Neural cell (in vitro differentiated cells): ENCODE data around the gene CTBP2. TPM values are rescaled to one million over a fixed set of nuclear protein-coding genes. Genes with fewer than 3 reads are reported as not detected.

Experiments used
- H2AFZ ChIP-seq: fragments of 200-600, 300-800 bp; sonication (generic), shearing (Covaris generic); 2 replicates; pipeline ENCODE4 v1.6.0; 2014; ENCODE audit warnings: low read depth, mild to moderate bottlenecking, antibody characterized with exemption, low read length, moderate library complexity
- H3F3A ChIP-seq: fragments of 200-600 bp; shearing (Covaris generic); 2 replicates; pipeline ENCODE4 v1.6.1; 2016; ENCODE audit warnings: mild to moderate bottlenecking, moderate library complexity, mixed read lengths, antibody characterized with exemption, low read length; ENCODE audit not compliant: insufficient read depth, poor library complexity, severe bottlenecking
- H3K27ac ChIP-seq: fragments of 200-600, 300-800 bp; sonication (generic), shearing (Covaris generic); 2 replicates; pipeline ENCODE4 v1.5.1; 2014; ENCODE audit warnings: mild to moderate bottlenecking, low read length, moderate library complexity
- H3K27me3 ChIP-seq: fragments of 300-800, 200-600 bp; sonication (generic), shearing (Covaris generic); 2 replicates; pipeline ENCODE4 v1.6.0; 2014; ENCODE audit warnings: mild to moderate bottlenecking, low read depth, low read length, moderate library complexity; ENCODE audit not compliant: insufficient read depth
- H3K36me3 ChIP-seq: fragments of 300-800, 200-600 bp; sonication (generic), shearing (Covaris generic); 2 replicates; pipeline ENCODE4 v1.5.1; 2014; ENCODE audit warnings: mild to moderate bottlenecking, antibody characterized with exemption, low read length, moderate library complexity; ENCODE audit not compliant: insufficient read depth
- H3K4me2 ChIP-seq: fragments of 300-800, 200-600 bp; sonication (generic), shearing (Covaris generic); 2 replicates; pipeline ENCODE4 v1.6.0; 2014; ENCODE audit warnings: mild to moderate bottlenecking, low read length
- H3K4me3 ChIP-seq: fragments of 300-800, 200-600 bp; sonication (generic), shearing (Covaris generic); 2 replicates; pipeline ENCODE4 v1.5.1; 2014; ENCODE audit warnings: mild to moderate bottlenecking, low read length, moderate library complexity
- H3K79me2 ChIP-seq: fragments of 200-600 bp; shearing (Covaris generic); replicated peaks from 2 replicates; pipeline ENCODE4 v1.6.0; 2014; ENCODE audit warnings: mild to moderate bottlenecking, low read length, moderate library complexity; ENCODE audit not compliant: insufficient read depth
- H3K9ac ChIP-seq: fragments of 300-800, 200-600 bp; sonication (generic), shearing (Covaris generic); 2 replicates; pipeline ENCODE4 v1.6.1; 2016; ENCODE audit warnings: mild to moderate bottlenecking, low read length, mixed read lengths
- H3K9me2 ChIP-seq: fragments of 200-600 bp; shearing (Covaris generic); 2 replicates; pipeline ENCODE4 v1.6.1; 2016; ENCODE audit warnings: mild to moderate bottlenecking, low read length, mixed read lengths; ENCODE audit not compliant: insufficient read depth
- H3K9me3 ChIP-seq: fragments of 200-600, 300-800 bp; sonication (generic), shearing (Covaris generic); 2 replicates; pipeline ENCODE4 v1.6.1; 2016; ENCODE audit warnings: mild to moderate bottlenecking, mixed run types, low read length, moderate library complexity, mixed read lengths
- H4K20me1 ChIP-seq: fragments of 200-600 bp; shearing (Covaris generic); 2 replicates; pipeline ENCODE4 v1.6.1; 2016; ENCODE audit warnings: mild to moderate bottlenecking, mixed run types; ENCODE audit not compliant: insufficient read depth
- EP300 ChIP-seq: fragments of 450-650 bp; conservative IDR thresholded peaks from 2 replicates; pipeline ENCODE4 v1.6.1; 2014; ENCODE audit warnings: antibody characterized with exemption, mild to moderate bottlenecking, moderate library complexity; ENCODE audit not compliant: poor library complexity, severe bottlenecking
- EZH2 ChIP-seq: fragments of 200-600, 300-800 bp; shearing (Covaris generic), sonication (generic); IDR thresholded peaks from 2 replicates; pipeline ENCODE4 v1.6.1; 2014; ENCODE audit warnings: antibody characterized with exemption, low read length, borderline replicate concordance, mild to moderate bottlenecking; ENCODE audit not compliant: insufficient read depth, poor library complexity, severe bottlenecking
- MXI1 ChIP-seq: fragments of 450-650 bp; conservative IDR thresholded peaks from 2 replicates; pipeline ENCODE4 v1.6.1; 2014; ENCODE audit warnings: antibody characterized with exemption, mild to moderate bottlenecking; ENCODE audit not compliant: poor library complexity, severe bottlenecking
- POLR2AphosphoS5 ChIP-seq: IDR thresholded peaks from 2 replicates; pipeline ENCODE4 v1.6.1; 2012
- RAD21 ChIP-seq: fragments of 450-650 bp; conservative IDR thresholded peaks from 2 replicates; pipeline ENCODE4 v1.6.1; 2014; ENCODE audit warnings: antibody characterized with exemption, mild to moderate bottlenecking, moderate library complexity
- SMC3 ChIP-seq: fragments of 450-650 bp; conservative IDR thresholded peaks from 2 replicates; pipeline ENCODE4 v1.6.1; 2014; ENCODE audit warnings: antibody characterized with exemption, mild to moderate bottlenecking, moderate library complexity; ENCODE audit not compliant: poor library complexity
- TAF1 ChIP-seq: IDR thresholded peaks from 2 replicates; pipeline ENCODE4 v1.6.1; 2012; ENCODE audit warnings: low read depth
- polyA plus RNA-seq: library from polyadenylated mRNA; depleted of rRNA; stranded (reverse); fragments of >200 nt; gene quantifications from 2 replicates; pipeline ENCODE4 v1.2.3, GENCODE V29; 2014
- TF ChIP-seq, protein P1 (sequence below): fragments of 450-650 bp; IDR thresholded peaks from 2 replicates; pipeline ENCODE4 v1.5.1; 2014; ENCODE audit warnings: antibody characterized with exemption, mild to moderate bottlenecking, moderate library complexity; ENCODE audit not compliant: poor library complexity, severe bottlenecking
- TF ChIP-seq, protein P2 (sequence below): IDR thresholded peaks from 2 replicates; pipeline ENCODE4 v1.6.1; 2012; ENCODE audit warnings: borderline replicate concordance

CTBP2 gene
- polyA plus RNA-seq, 1 donor from 2014 or later = 59.5 TPM

DNA sequence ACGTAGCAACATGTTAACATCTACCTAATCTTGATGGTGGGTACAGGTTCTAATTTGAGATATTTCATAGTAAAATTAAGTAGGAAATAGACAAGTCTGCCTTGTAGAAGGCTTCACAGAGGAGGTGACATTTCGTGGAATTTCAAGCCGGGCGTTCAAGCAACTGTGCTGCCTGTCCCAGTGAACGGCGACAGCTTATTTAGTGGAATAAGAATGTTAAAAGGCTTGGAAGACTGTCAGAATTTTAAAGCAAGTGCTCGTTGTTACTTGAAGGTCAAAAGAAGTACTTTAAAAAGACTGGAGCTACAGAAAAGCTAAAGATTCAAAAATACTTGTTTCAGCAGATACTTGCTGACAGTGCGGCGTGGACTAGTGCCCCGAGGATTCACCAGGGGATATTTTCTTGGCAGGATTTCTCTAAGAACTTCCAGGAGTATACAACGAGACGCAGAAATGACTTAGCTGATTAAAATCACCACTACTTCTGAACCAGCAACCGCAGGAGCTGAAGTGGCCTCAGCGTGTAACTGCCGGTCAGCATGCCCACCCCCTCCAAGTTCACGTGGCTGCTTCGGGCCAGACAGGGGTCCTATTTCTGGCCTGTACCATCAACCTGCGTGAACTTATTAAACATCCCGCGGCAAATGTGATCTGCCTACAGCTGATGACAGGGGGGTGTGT lies 46.5 kb downstream of the CTBP2 start:
- Histone ChIP-seq H3K27ac (no peak overlapping the region), H3K4me3 (no peak overlapping the region), H3K4me2 (no peak overlapping the region), H2AFZ (no peak overlapping the region), H3K9me3 (no peaks in the 10 kb centered on the region), H4K20me1 (no peaks in the 10 kb centered on the region), H3K9me2 (no peaks in the 10 kb centered on the region), H3K9ac (no peak overlapping the region), H3K36me3 (no peaks in the 10 kb centered on the region), H3K79me2 (peaks cover 48% of the 10 kb centered on the region), H3F3A (no peaks in the 10 kb centered on the region), H3K27me3 (no peaks in the 10 kb centered on the region)
- TF ChIP-seq POLR2AphosphoS5 = no peak
- no peak for TF ChIP-seq EZH2
- TF ChIP-seq RAD21 = no peak
- TF ChIP-seq SMC3 = no peak

DNA sequence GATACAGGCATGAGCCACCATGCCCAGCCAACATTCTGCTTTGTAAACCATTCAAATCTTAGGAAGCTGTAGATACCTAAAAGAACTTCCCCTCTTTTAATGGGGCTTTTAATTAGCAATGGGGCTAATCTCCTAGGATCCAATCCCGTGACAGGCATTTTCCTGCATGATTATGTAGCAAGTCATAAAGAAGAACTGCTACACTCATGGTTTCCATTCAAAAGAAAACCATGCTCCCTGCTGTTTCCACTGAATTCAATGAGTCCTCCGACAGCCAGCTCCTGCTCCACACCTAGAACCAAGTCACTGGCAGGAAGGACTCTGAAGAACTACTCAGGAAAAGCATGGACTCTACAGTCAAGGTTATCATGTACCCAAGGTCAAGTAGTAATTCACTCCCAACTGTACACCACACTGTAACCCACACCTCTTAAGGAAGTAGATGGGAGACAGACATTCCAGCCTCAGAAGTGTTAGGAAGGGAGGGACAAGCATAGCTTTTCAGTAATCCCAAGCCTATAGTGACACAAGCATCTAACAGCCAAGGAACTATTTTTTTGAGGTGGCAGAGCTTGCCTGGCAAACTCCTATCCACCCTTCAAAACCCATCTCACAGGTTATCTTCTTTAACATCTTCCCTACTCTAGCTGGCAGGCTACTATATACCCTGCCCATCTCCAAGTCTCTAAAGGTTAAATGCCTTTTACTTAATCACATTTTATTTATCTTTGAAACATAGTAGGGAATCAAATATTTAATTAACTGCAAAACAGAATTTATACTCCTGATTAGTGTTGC lies 47.5 kb downstream of the CTBP2 start:
- no peaks in the 10 kb centered on the region for H4K20me1 ChIP-seq
- H3K9me2 ChIP-seq = no peaks in the 10 kb centered on the region
- H2AFZ ChIP-seq = no peak overlapping the region
- H3K9ac ChIP-seq = no peak overlapping the region
- no peak overlapping the region for H3K4me2 ChIP-seq
- no peak overlapping the region for H3K4me3 ChIP-seq
- no peak overlapping the region for H3K27ac ChIP-seq
- H3K9me3 ChIP-seq = peaks cover 5% of the 10 kb centered on the region
- no peaks in the 10 kb centered on the region for H3F3A ChIP-seq
- TF ChIP-seq EZH2 (no peak), SMC3 (no peak), EP300 (no peak), POLR2AphosphoS5 (no peak), MXI1 (no peak), TAF1 (no peak), RAD21 (no peak)
- TF ChIP-seq, protein P1, sequence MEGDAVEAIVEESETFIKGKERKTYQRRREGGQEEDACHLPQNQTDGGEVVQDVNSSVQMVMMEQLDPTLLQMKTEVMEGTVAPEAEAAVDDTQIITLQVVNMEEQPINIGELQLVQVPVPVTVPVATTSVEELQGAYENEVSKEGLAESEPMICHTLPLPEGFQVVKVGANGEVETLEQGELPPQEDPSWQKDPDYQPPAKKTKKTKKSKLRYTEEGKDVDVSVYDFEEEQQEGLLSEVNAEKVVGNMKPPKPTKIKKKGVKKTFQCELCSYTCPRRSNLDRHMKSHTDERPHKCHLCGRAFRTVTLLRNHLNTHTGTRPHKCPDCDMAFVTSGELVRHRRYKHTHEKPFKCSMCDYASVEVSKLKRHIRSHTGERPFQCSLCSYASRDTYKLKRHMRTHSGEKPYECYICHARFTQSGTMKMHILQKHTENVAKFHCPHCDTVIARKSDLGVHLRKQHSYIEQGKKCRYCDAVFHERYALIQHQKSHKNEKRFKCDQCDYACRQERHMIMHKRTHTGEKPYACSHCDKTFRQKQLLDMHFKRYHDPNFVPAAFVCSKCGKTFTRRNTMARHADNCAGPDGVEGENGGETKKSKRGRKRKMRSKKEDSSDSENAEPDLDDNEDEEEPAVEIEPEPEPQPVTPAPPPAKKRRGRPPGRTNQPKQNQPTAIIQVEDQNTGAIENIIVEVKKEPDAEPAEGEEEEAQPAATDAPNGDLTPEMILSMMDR = no peak
- TF ChIP-seq, protein P2, sequence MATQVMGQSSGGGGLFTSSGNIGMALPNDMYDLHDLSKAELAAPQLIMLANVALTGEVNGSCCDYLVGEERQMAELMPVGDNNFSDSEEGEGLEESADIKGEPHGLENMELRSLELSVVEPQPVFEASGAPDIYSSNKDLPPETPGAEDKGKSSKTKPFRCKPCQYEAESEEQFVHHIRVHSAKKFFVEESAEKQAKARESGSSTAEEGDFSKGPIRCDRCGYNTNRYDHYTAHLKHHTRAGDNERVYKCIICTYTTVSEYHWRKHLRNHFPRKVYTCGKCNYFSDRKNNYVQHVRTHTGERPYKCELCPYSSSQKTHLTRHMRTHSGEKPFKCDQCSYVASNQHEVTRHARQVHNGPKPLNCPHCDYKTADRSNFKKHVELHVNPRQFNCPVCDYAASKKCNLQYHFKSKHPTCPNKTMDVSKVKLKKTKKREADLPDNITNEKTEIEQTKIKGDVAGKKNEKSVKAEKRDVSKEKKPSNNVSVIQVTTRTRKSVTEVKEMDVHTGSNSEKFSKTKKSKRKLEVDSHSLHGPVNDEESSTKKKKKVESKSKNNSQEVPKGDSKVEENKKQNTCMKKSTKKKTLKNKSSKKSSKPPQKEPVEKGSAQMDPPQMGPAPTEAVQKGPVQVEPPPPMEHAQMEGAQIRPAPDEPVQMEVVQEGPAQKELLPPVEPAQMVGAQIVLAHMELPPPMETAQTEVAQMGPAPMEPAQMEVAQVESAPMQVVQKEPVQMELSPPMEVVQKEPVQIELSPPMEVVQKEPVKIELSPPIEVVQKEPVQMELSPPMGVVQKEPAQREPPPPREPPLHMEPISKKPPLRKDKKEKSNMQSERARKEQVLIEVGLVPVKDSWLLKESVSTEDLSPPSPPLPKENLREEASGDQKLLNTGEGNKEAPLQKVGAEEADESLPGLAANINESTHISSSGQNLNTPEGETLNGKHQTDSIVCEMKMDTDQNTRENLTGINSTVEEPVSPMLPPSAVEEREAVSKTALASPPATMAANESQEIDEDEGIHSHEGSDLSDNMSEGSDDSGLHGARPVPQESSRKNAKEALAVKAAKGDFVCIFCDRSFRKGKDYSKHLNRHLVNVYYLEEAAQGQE = no peak
- H3K27me3 ChIP-seq = no peaks in the 10 kb centered on the region
- no peaks in the 10 kb centered on the region for H3K36me3 ChIP-seq
- H3K79me2 ChIP-seq = peaks cover 45% of the 10 kb centered on the region
